Measurements from ENCODE around the gene MGAT4A. TPM values are rescaled to one million over a fixed set of nuclear protein-coding genes. Genes with fewer than 3 reads are reported as not detected.

MGAT4A gene
- total and polyA plus RNA-seq, 2 of the 13 experiments (the other 11 are each of a cell fraction or from before 2014, with no cell fraction given) = 47.2 to 90.9 TPM

DNA sequence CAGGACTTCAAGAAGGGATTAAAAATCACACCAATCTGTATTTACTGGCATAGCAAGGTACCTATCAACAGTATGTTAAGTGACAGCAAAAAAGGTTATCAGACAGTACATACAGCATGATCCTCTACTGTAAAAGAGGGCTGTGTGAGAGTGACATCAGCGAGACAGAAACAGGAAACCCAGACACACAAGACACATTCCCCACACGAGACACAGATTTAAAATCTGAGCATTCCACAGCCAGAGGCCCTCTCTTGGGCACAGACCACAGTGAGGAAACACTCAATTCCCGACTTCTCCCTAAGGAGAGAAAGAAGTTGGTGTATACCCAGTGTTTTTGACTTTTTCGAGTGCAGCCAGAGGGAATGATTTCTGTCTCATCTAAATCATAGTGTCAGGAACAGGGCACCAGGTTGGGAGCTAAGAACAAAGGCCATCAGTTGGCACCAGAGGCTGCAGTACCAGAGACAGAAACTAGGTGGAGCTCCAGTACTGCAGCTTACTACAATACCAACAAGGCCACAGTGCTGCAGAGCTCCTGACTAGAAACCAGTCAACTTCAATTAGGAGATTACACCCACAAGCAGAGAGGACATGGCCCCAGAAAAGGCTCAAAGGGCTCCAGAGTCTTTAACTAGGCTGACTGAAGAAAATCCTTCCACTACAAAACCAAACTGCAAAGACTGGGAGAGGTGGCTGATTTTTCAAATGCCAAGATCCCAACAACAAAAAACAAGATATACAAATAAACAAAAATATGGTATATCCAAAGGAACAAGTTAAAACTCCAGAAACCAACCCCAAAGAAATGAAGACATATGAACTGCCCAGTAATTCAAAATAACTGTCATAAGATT, 81.6 kb downstream of the MGAT4A start (continued):
- TF ChIP-seq RXRA (CRISPR knock-in tag; IDR thresholded peaks at IDR 0.05) (no peak), ZNF256 (CRISPR knock-in tag; conservative IDR thresholded peaks at IDR 0.05) (no peak), RELA (CRISPR knock-in tag; IDR thresholded peaks at IDR 0.05) (no peak), FOSL2 (CRISPR knock-in tag; IDR thresholded peaks at IDR 0.05) (peak; percentile 45; the same call in 1 of the 2 replicates), DPF2 (CRISPR knock-in tag; IDR thresholded peaks at IDR 0.05; ENCODE audit: borderline replicate concordance, low read depth) (no peak), ZSCAN31 (CRISPR knock-in tag; IDR thresholded peaks at IDR 0.05; ENCODE audit: low read depth) (no peak), ZNF7 (CRISPR knock-in tag; IDR thresholded peaks at IDR 0.05) (no peak), KLF13 (CRISPR knock-in tag; IDR thresholded peaks at IDR 0.05) (no peak), SMAD1 (CRISPR knock-in tag; IDR thresholded peaks at IDR 0.05; ENCODE audit: borderline replicate concordance, low read depth) (no peak), EZH2 (conservative IDR thresholded peaks at IDR 0.05; ENCODE audit: low read depth, low read length) (no peak), BCLAF1 (IDR thresholded peaks at IDR 0.05) (no peak), BATF2 (CRISPR knock-in tag; IDR thresholded peaks at IDR 0.05) (no peak), SP4 (CRISPR knock-in tag; IDR thresholded peaks at IDR 0.05) (no peak), ZNF331 (CRISPR knock-in tag; IDR thresholded peaks at IDR 0.05) (no peak), SRSF4 (IDR thresholded peaks at IDR 0.05; ENCODE audit: low read depth, low read length, poor library complexity, severe bottlenecking) (no peak), IRX3 (CRISPR knock-in tag; IDR thresholded peaks at IDR 0.05; ENCODE audit: borderline replicate concordance, low read depth) (no peak), REPIN1 (CRISPR knock-in tag; IDR thresholded peaks at IDR 0.05; ENCODE audit: borderline replicate concordance, low read depth) (peak; percentile 66; the same call in 1 of the 2 replicates), RBM22 (optimal IDR thresholded peaks at IDR 0.05; ENCODE audit: low read length) (peak; percentile 81), ZNF317 (CRISPR knock-in tag; IDR thresholded peaks at IDR 0.05) (no peak)
- TF ChIP-seq, protein P1, sequence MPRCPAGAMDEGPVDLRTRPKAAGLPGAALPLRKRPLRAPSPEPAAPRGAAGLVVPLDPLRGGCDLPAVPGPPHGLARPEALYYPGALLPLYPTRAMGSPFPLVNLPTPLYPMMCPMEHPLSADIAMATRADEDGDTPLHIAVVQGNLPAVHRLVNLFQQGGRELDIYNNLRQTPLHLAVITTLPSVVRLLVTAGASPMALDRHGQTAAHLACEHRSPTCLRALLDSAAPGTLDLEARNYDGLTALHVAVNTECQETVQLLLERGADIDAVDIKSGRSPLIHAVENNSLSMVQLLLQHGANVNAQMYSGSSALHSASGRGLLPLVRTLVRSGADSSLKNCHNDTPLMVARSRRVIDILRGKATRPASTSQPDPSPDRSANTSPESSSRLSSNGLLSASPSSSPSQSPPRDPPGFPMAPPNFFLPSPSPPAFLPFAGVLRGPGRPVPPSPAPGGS (CRISPR knock-in tag; IDR thresholded peaks at IDR 0.05) = no peak
- TF ChIP-seq, protein P2, sequence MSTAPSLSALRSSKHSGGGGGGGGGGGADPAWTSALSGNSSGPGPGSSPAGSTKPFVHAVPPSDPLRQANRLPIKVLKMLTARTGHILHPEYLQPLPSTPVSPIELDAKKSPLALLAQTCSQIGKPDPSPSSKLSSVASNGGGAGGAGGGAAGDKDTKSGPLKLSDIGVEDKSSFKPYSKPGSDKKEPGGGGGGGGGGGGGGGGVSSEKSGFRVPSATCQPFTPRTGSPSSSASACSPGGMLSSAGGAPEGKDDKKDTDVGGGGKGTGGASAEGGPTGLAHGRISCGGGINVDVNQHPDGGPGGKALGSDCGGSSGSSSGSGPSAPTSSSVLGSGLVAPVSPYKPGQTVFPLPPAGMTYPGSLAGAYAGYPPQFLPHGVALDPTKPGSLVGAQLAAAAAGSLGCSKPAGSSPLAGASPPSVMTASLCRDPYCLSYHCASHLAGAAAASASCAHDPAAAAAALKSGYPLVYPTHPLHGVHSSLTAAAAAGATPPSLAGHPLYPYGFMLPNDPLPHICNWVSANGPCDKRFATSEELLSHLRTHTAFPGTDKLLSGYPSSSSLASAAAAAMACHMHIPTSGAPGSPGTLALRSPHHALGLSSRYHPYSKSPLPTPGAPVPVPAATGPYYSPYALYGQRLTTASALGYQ (CRISPR knock-in tag; IDR thresholded peaks at IDR 0.05) = no peak
- TF ChIP-seq, protein P3, sequence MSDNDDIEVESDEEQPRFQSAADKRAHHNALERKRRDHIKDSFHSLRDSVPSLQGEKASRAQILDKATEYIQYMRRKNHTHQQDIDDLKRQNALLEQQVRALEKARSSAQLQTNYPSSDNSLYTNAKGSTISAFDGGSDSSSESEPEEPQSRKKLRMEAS (IDR thresholded peaks at IDR 0.05) = no peak
